CD4-positive, alpha-beta T cell treated with Interleukin-15 for 4 hours (primary cell): ENCODE measurements around the gene MORN1.
A peak's percentile ranks its signal among the peaks of the same experiment; 100 is the strongest.
"Not testable (repeated sequence)": the region's sequence is repeated elsewhere in the genome, so short reads cannot be mapped to it uniquely, and the experiment has no call there.

ENCODE experiments used
- DNase-seq: peaks from one replicate; pipeline ENCODE4 v3.0.0-alpha.2; 2020; ENCODE audit warnings: low spot score

Gene MORN1

GRCh38 chr1:2304282-2304681 lies 87.1 kb downstream of the MORN1 start:
- DNase-seq = no peak

GRCh38 chr1:2303781-2304180 lies 87.6 kb downstream of the MORN1 start:
- no peak for DNase-seq

- no peak for DNase-seq
Observed at GRCh38 chr1:2303016-2303775, 88.2 kb downstream of the MORN1 start.

- no peak for DNase-seq
Observed at GRCh38 chr1:2302292-2302925, 88.9 kb downstream of the MORN1 start.

- no peak for DNase-seq
Observed at GRCh38 chr1:2301607-2302291, 89.6 kb downstream of the MORN1 start.

GRCh38 chr1:2300851-2301606 lies 90.3 kb downstream of the MORN1 start:
- DNase-seq = peak; percentile 91

GRCh38 chr1:2300004-2300771 lies 91.2 kb downstream of the MORN1 start:
- peak; percentile 74 for DNase-seq

GRCh38 chr1:2299131-2299627 lies 92.2 kb downstream of the MORN1 start:
- no peak for DNase-seq

GRCh38 chr1:2298685-2299084 lies 92.7 kb downstream of the MORN1 start:
- DNase-seq = no peak

- no peak for DNase-seq
Observed at GRCh38 chr1:2297246-2298011, 93.9 kb downstream of the MORN1 start.

- DNase-seq = no peak
Observed at GRCh38 chr1:2296614-2297013, 94.7 kb downstream of the MORN1 start.

GRCh38 chr1:2296211-2296610 lies 95.1 kb downstream of the MORN1 start:
- not testable (repeated sequence) for DNase-seq

GRCh38 chr1:2295526-2295925 lies 95.8 kb downstream of the MORN1 start:
- no peak for DNase-seq

GRCh38 chr1:2294725-2295078 lies 96.7 kb downstream of the MORN1 start:
- DNase-seq = no peak

- no peak for DNase-seq
Observed at GRCh38 chr1:2294033-2294724, 97.2 kb downstream of the MORN1 start.

- DNase-seq = no peak
Observed at GRCh38 chr1:2292725-2293450, 98.5 kb downstream of the MORN1 start.

GRCh38 chr1:2291577-2291976 lies 99.8 kb downstream of the MORN1 start:
- no peak for DNase-seq

GRCh38 chr1:2290595-2291510 lies 100.5 kb downstream of the MORN1 start:
- DNase-seq = peak; percentile 85
